Measurements from ENCODE around the gene SORT1. TPM values are rescaled to one million over a fixed set of nuclear protein-coding genes. Genes with fewer than 3 reads are reported as not detected.

SORT1 gene
- total RNA-seq, 1 donor from 2014 or later = 7.9 TPM

DNA sequence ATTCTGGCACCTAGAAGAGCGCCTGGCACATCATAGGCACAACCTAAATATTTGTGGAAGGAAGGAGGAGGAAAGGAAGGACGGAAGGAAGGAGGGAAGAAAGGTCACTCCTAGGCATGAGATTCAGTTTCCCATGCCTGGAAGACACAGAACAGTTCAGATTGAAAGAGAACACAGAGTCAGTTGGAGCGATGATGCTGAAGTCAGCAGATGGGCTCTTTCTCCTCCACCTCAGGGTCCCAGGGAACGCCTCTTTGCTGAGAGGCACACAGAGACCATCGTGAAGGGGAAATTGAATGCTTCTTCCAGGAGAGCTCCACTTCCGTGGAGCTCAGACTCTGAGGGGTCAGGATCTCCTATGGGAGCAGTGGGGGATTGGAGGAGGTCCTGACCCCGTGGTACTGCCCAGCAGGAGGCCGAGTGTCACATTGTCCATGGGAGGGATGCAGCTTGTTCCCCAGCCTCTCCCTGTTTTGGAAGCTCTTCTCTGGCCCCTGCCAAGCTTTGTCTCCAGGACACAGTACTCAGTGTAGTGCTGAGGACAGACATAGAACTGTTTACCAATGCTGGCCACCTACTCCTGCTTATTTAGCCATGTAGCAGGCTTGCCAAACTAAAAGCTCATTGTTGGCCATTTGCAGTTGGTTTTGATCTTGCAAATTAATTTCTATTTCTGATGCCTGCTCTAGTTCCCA is 93.3 kb downstream of the SORT1 start:
- TF ChIP-seq, protein P1, sequence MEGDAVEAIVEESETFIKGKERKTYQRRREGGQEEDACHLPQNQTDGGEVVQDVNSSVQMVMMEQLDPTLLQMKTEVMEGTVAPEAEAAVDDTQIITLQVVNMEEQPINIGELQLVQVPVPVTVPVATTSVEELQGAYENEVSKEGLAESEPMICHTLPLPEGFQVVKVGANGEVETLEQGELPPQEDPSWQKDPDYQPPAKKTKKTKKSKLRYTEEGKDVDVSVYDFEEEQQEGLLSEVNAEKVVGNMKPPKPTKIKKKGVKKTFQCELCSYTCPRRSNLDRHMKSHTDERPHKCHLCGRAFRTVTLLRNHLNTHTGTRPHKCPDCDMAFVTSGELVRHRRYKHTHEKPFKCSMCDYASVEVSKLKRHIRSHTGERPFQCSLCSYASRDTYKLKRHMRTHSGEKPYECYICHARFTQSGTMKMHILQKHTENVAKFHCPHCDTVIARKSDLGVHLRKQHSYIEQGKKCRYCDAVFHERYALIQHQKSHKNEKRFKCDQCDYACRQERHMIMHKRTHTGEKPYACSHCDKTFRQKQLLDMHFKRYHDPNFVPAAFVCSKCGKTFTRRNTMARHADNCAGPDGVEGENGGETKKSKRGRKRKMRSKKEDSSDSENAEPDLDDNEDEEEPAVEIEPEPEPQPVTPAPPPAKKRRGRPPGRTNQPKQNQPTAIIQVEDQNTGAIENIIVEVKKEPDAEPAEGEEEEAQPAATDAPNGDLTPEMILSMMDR (IDR thresholded peaks at IDR 0.05; ENCODE audit: insufficient read depth, low read length, severe bottlenecking) = no peak
- Histone ChIP-seq H3K4me3 (ENCODE audit: low read depth, low read length) (no peak overlapping the region), H3K27me3 (ENCODE audit: control insufficient read depth, insufficient read depth, low read length) (no peaks in the 10 kb centered on the region), H3K36me3 (ENCODE audit: control insufficient read depth, insufficient read depth, low read length) (no peaks in the 10 kb centered on the region)
- DNase-seq (ENCODE audit: low read depth) (no peak), FAIRE-seq (no peak)

DNA sequence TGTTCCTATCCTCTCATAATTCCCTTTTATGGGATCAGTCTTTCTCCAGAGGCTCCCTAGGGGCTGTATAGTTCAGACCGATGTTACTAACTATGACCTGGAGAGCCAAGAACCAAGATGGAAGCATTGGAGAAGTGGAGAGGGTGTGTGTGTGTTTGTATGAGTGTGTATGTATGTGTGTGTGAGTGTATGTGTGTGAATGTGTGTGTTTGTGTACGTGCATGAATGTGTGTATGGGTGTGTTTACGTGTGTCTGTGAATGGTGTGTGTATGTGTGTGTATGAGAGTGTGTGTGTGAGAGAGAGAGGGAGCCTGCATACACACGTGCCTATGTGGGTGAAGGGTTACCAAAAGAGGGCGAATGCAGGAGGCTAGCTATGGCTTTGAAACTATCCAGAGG is 95.8 kb downstream of the SORT1 start:
- Histone ChIP-seq H3K36me3 (ENCODE audit: control insufficient read depth, insufficient read depth, low read length) (no peaks in the 10 kb centered on the region), H3K27me3 (ENCODE audit: control insufficient read depth, insufficient read depth, low read length) (no peaks in the 10 kb centered on the region), H3K4me3 (ENCODE audit: low read depth, low read length) (no peak overlapping the region)
- FAIRE-seq = no peak
- DNase-seq (ENCODE audit: low read depth) = no peak
- TF ChIP-seq, protein P1 (IDR thresholded peaks at IDR 0.05; ENCODE audit: insufficient read depth, low read length, severe bottlenecking) = no peak

DNA sequence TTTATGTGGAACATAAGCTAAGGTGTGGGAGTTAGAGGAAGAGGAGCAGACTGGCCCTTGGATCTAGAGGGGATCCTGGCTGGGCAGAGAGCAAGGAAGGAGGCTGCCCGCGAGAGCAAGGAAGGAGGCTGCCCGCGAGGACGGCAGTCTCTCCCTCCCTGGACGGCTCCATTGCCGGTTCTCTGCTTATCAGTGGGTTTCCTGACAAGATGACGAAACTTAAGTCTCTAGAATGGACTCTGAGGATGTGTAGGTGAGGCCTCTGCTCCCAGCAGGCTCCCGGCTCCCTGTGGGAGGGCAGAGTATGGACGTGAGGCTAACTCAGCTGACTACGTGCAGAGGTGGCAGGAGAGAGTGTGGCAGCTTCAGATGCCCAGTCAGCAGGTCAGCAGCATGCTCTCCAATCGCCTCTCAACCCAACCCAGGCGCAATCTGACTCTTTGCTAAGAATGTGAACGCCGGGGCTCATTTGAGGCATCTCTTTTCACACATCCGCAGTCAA is 97.0 kb downstream of the SORT1 start:
- Histone ChIP-seq H3K36me3 (ENCODE audit: control insufficient read depth, insufficient read depth, low read length) (no peaks in the 10 kb centered on the region), H3K4me3 (ENCODE audit: low read depth, low read length) (no peak overlapping the region), H3K27me3 (ENCODE audit: control insufficient read depth, insufficient read depth, low read length) (no peaks in the 10 kb centered on the region)
- DNase-seq (ENCODE audit: low read depth) (no peak), FAIRE-seq (no peak)
- TF ChIP-seq, protein P1 (IDR thresholded peaks at IDR 0.05; ENCODE audit: insufficient read depth, low read length, severe bottlenecking) = no peak

DNA sequence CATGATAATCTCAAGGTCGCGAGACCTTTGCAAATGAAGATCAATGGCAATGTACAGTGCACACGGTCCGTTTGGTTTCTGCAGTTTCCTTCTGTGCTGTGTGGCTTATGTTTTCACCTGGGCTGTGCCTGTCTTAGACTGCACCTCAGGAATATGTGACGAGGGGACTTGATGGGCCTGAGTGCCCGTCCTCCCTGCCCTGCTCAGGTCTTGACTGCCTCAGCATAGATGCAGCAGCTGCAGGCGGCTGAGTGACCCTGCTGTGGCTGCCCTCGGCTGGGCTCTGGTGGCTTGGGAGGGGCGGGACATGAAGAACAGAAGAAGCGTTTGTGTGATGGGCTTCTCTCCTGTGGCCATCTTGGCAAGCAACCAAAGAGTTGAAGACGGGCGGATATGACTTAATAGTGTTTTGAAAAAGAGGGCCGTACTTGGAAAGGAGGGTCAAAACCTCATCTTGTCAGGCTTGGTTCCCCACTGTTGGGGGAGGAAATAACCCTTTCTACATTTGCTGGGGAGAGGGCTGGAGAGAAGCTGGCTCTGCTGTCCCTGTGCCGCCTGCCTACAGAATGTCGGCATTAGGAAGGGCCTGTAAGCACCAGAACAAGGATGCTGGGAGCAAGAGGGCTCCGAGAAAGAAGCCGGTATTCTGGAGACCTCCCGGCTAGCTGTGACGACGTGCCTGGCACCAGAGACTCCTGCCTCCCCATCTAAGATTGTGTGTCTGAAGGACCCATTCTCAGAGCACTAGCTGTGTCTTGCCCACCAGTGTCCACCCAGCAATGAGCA is 98.0 kb downstream of the SORT1 start:
- H3K4me3 ChIP-seq (ENCODE audit: low read depth, low read length) = no peak overlapping the region
- DNase-seq (ENCODE audit: low read depth) (no peak), FAIRE-seq (no peak)
- TF ChIP-seq, protein P1 (IDR thresholded peaks at IDR 0.05; ENCODE audit: insufficient read depth, low read length, severe bottlenecking) = no peak
- no peaks in the 10 kb centered on the region for H3K36me3 ChIP-seq (ENCODE audit: control insufficient read depth, insufficient read depth, low read length)
- no peaks in the 10 kb centered on the region for H3K27me3 ChIP-seq (ENCODE audit: control insufficient read depth, insufficient read depth, low read length)

DNA sequence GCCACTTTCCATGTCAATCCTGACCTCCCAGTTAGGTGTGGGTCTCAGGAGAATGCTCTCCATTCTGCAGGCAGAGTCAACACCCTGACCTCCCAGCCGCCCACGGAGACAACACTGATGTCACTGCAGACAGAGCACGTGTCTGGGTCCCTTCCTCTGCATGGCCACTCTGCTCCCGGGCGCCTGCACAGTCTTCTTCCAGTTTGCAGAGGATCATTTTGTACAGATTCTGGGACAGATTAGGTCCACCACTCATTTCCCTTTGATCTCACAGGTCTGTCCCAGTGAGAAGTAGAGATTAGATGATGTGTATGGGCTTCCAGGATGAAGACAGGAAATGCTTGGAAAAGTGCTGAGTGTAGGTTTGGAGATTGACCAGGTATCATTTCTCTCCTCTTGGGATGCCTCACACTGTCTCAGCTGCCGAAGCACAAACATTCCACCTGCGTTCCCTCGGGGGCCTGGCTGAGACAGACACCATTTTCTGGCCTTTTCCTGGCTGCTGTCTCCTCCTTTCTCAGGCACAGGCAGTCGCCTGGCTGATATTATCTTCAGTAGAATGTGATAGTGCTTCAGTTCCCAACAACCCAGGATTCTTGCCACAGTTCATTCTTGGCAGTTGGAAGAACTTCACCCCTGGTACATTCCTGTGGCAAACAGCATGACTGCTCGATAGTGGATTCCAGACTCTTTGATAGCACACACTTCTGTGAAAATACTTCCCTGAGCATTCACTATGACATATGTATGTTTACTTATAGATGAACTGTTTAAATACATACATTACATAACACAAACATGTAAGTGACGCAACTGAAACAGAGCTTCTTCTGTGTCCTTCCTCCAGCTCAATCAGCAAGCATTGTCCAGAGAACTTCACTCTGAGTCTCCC is 98.8 kb downstream of the SORT1 start:
- FAIRE-seq = peak; percentile 43
- TF ChIP-seq, protein P1 (IDR thresholded peaks at IDR 0.05; ENCODE audit: insufficient read depth, low read length, severe bottlenecking) = no peak
- no peaks in the 10 kb centered on the region for H3K27me3 ChIP-seq (ENCODE audit: control insufficient read depth, insufficient read depth, low read length)
- no peaks in the 10 kb centered on the region for H3K36me3 ChIP-seq (ENCODE audit: control insufficient read depth, insufficient read depth, low read length)
- DNase-seq (ENCODE audit: low read depth) = peak; percentile 77
- no peak overlapping the region for H3K4me3 ChIP-seq (ENCODE audit: low read depth, low read length)
